ENCODE measurements around the gene GPR18.
"Not testable (repeated sequence)": the region's sequence is repeated elsewhere in the genome, so short reads cannot be mapped to it uniquely, and the experiment has no call there.

GPR18 gene

GRCh38 chr13:99214232-99214631 is 43.9 kb downstream of the GPR18 start:
- Histone ChIP-seq H3K4me3 (ENCODE audit: low read length) (0 out of 2 replicates have a peak overlapping the region, but pooled peaks have one; percentile 2), H3K27ac (ENCODE audit: low read length) (peak overlapping the region; percentile 20), H3K9ac (ENCODE audit: low read depth, low read length) (peak overlapping the region; percentile 21; the same call in 1 of the 2 replicates), H3K27me3 (ENCODE audit: insufficient read depth, low read length) (no peaks in the 10 kb centered on the region), H3K36me3 (ENCODE audit: insufficient read depth, low read depth, low read length) (no peaks in the 10 kb centered on the region), H3K9me3 (ENCODE audit: insufficient read depth, low read depth, low read length) (no peaks in the 10 kb centered on the region), H3K4me1 (ENCODE audit: insufficient read depth, low read length) (peaks cover 9% of the 10 kb centered on the region; the same call in 1 of the 2 replicates)

GRCh38 chr13:99211421-99212035 is 46.7 kb downstream of the GPR18 start:
- Histone ChIP-seq H3K36me3 (ENCODE audit: insufficient read depth, low read depth, low read length) (no peaks in the 10 kb centered on the region), H3K27ac (ENCODE audit: low read length) (no peak overlapping the region), H3K27me3 (ENCODE audit: insufficient read depth, low read length) (no peaks in the 10 kb centered on the region)

DNA sequence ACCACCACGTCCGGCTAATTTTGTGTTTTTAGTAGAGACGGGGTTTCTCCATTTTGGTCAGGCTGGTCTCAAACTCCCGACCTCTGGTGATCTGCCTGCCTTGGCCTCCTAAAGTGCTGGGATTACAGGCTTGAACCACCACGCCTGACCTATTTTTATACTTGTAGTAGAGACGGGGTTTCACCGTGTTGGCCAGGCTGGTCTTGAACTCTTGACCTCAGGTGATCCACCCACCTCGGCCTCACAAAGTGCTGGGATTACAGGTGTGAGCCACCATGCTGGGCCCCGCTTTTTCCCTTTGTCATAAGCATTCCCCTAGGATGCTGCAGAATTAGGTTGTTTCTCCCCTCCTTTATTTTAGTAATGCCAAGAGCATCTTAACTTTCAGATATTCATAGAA is 47.6 kb downstream of the GPR18 start:
- H3K27ac ChIP-seq (ENCODE audit: low read length); H3K4me1 ChIP-seq (ENCODE audit: insufficient read depth, low read length); H3K27me3 ChIP-seq (ENCODE audit: insufficient read depth, low read length); H3K36me3 ChIP-seq (ENCODE audit: insufficient read depth, low read depth, low read length); H3K9me3 ChIP-seq (ENCODE audit: insufficient read depth, low read depth, low read length); H3K9ac ChIP-seq (ENCODE audit: low read depth, low read length); H3K4me3 ChIP-seq (ENCODE audit: low read length): not testable (repeated sequence)

More at GRCh38 chr13:99211421-99212035, 46.7 kb downstream of the GPR18 start:
- Histone ChIP-seq H3K4me3 (ENCODE audit: low read length) (no peak overlapping the region), H3K9ac (ENCODE audit: low read depth, low read length) (no peak overlapping the region), H3K9me3 (ENCODE audit: insufficient read depth, low read depth, low read length) (no peaks in the 10 kb centered on the region), H3K4me1 (ENCODE audit: insufficient read depth, low read length) (peaks cover 9% of the 10 kb centered on the region; the same call in 1 of the 2 replicates)

GRCh38 chr13:99208845-99209527 is 49.2 kb downstream of the GPR18 start:
- H3K27ac ChIP-seq (ENCODE audit: low read length), result no peak overlapping the region
- no peak overlapping the region for H3K9ac ChIP-seq (ENCODE audit: low read depth, low read length)
- H3K4me3 ChIP-seq (ENCODE audit: low read length), result no peak overlapping the region

DNA sequence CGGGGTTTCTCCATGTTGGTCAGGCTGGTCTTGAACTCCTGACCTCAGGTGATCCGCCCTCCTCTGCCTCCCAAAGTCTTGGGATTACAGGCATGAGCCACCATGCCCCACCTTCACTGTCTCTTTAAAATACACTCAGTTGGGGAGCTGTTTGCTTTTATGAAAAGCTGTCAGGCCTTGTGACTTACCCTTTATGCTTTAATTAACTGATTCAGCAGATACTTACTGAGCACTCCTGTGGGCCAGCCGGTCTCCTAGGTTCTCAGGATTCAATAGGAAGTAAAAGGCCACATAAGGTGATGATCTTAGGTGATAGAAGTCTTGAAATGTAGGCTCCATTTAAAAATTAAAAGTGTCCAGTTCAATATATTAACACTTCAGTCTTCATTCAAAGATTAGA is 50.0 kb downstream of the GPR18 start:
- Histone ChIP-seq H3K4me3 (ENCODE audit: low read length) (no peak overlapping the region), H3K27ac (ENCODE audit: low read length) (no peak overlapping the region), H3K9me3 (ENCODE audit: insufficient read depth, low read depth, low read length) (no peaks in the 10 kb centered on the region), H3K9ac (ENCODE audit: low read depth, low read length) (no peak overlapping the region), H3K36me3 (ENCODE audit: insufficient read depth, low read depth, low read length) (peaks cover 11% of the 10 kb centered on the region; the same call in 1 of the 2 replicates), H3K27me3 (ENCODE audit: insufficient read depth, low read length) (no peaks in the 10 kb centered on the region), H3K4me1 (ENCODE audit: insufficient read depth, low read length) (no peaks in the 10 kb centered on the region)

More at GRCh38 chr13:99208845-99209527, 49.2 kb downstream of the GPR18 start:
- Histone ChIP-seq H3K27me3 (ENCODE audit: insufficient read depth, low read length) (no peaks in the 10 kb centered on the region), H3K4me1 (ENCODE audit: insufficient read depth, low read length) (no peaks in the 10 kb centered on the region; the same call in 1 of the 2 replicates), H3K36me3 (ENCODE audit: insufficient read depth, low read depth, low read length) (peaks cover 7% of the 10 kb centered on the region; the same call in 1 of the 2 replicates), H3K9me3 (ENCODE audit: insufficient read depth, low read depth, low read length) (no peaks in the 10 kb centered on the region)

GRCh38 chr13:99207511-99207910 is 50.7 kb downstream of the GPR18 start:
- H3K9ac ChIP-seq (ENCODE audit: low read depth, low read length), result no peak overlapping the region
- no peak overlapping the region for H3K4me3 ChIP-seq (ENCODE audit: low read length)
- no peaks in the 10 kb centered on the region for H3K4me1 ChIP-seq (ENCODE audit: insufficient read depth, low read length)
- H3K27me3 ChIP-seq (ENCODE audit: insufficient read depth, low read length), result no peaks in the 10 kb centered on the region
- no peaks in the 10 kb centered on the region for H3K9me3 ChIP-seq (ENCODE audit: insufficient read depth, low read depth, low read length)
- H3K27ac ChIP-seq (ENCODE audit: low read length), result no peak overlapping the region
- peaks cover 11% of the 10 kb centered on the region; the same call in 1 of the 2 replicates for H3K36me3 ChIP-seq (ENCODE audit: insufficient read depth, low read depth, low read length)

GRCh38 chr13:99206873-99207272 is 51.3 kb downstream of the GPR18 start:
- Histone ChIP-seq H3K27ac (ENCODE audit: low read length) (no peak overlapping the region), H3K27me3 (ENCODE audit: insufficient read depth, low read length) (no peaks in the 10 kb centered on the region)

DNA sequence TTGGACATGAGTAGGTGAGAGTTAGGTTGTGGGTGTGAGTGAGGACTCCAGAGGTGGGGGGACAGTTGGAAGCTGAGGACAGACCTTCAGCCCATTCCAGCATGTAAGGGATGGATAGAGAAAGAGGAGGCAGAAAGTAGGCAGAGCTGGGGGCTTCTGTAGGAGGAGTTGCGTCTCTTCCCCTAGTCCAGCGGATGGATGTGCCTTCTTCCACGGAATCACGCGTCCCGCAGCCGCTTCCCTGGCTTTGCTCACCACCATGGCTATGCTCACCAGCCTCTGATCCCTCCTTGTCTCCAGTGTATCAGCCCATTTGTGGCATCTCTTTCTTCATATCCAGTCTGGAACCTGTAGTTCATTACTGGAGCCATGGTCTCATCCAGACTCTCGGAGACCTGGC is 52.0 kb downstream of the GPR18 start:
- H3K4me3 ChIP-seq (ENCODE audit: low read length), result no peak overlapping the region
- no peaks in the 10 kb centered on the region for H3K4me1 ChIP-seq (ENCODE audit: insufficient read depth, low read length)
- no peaks in the 10 kb centered on the region for H3K27me3 ChIP-seq (ENCODE audit: insufficient read depth, low read length)
- no peak overlapping the region for H3K9ac ChIP-seq (ENCODE audit: low read depth, low read length)
- peaks cover 11% of the 10 kb centered on the region; the same call in 1 of the 2 replicates for H3K36me3 ChIP-seq (ENCODE audit: insufficient read depth, low read depth, low read length)
- no peaks in the 10 kb centered on the region for H3K9me3 ChIP-seq (ENCODE audit: insufficient read depth, low read depth, low read length)
- H3K27ac ChIP-seq (ENCODE audit: low read length), result no peak overlapping the region

More at GRCh38 chr13:99206873-99207272, 51.3 kb downstream of the GPR18 start:
- Histone ChIP-seq H3K9me3 (ENCODE audit: insufficient read depth, low read depth, low read length) (no peaks in the 10 kb centered on the region), H3K36me3 (ENCODE audit: insufficient read depth, low read depth, low read length) (peaks cover 11% of the 10 kb centered on the region; the same call in 1 of the 2 replicates), H3K4me1 (ENCODE audit: insufficient read depth, low read length) (no peaks in the 10 kb centered on the region), H3K4me3 (ENCODE audit: low read length) (no peak overlapping the region), H3K9ac (ENCODE audit: low read depth, low read length) (no peak overlapping the region)

DNA sequence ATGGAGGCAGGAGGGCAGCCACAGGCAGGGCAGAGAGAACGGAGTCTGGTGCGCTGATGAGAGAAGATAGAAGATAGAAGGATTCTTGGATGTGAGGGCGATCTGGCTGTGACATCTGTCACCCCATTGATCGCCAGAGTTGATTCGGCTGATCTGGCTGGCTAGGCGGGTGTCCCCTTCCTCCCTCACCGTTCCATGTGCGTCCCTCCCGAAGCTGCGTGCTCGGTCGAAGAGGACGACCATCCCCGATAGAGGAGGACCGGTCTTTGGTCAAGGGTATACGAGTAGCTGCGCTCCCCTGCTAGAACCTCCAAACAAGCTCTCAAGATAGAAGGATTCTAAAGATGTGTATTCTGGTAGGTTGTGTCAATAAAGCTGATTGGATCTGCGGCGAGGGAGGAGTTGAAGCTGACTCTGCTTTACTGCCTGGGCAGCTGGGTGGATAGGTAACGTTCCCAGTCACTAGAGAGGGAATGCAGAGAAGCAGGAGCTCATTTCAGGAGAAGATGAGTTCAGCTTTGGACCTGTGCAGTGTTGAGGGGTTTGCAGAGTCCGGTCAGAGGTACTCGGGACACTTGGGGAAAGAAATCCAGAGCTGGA is 52.5 kb downstream of the GPR18 start:
- H3K4me3 ChIP-seq (ENCODE audit: low read length), result no peak overlapping the region
- no peak overlapping the region for H3K9ac ChIP-seq (ENCODE audit: low read depth, low read length)
- H3K36me3 ChIP-seq (ENCODE audit: insufficient read depth, low read depth, low read length), result peaks cover 11% of the 10 kb centered on the region; the same call in 1 of the 2 replicates
- H3K27me3 ChIP-seq (ENCODE audit: insufficient read depth, low read length), result no peaks in the 10 kb centered on the region
- H3K27ac ChIP-seq (ENCODE audit: low read length), result no peak overlapping the region
- no peaks in the 10 kb centered on the region for H3K4me1 ChIP-seq (ENCODE audit: insufficient read depth, low read length)
- H3K9me3 ChIP-seq (ENCODE audit: insufficient read depth, low read depth, low read length), result no peaks in the 10 kb centered on the region
